Measurements from ENCODE around the gene NCKAP5L. TPM values are rescaled to one million over a fixed set of nuclear protein-coding genes. Genes with fewer than 3 reads are reported as not detected.

Gene NCKAP5L
- total RNA-seq, 2 donors from 2014 or later: 18.6 to 18.8 TPM

- peak; percentile 58 to 69 for ATAC-seq
- intact Hi-C loops (cut with DNase I): no loop called here
- DNase-seq: peak; percentile 78
These were observed 65.1 kb downstream of the NCKAP5L start for GRCh38 chr12:49763006-49763591.

DNA sequence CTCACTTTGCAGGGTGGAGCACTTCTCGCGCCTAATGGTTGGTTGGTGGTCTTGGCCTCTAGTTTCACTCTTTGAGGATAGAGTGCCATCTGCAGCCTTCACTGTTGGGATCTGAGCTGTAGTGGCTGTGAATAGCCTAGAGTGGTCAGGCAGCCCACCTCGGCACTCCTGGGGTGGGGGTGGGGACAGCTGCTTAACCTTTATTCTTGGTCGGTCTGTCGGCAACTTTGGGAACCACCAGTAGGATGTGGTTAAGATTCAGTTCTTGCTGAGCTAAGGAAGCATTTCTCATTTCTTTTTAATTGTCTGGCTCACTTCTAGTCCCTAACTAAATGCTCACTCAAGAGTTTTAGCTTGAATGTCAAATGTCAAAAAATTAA, 65.8 kb downstream of the NCKAP5L start:
- DNase-seq: no peak
- intact Hi-C loops (cut with DNase I): no loop called here
- no peak for ATAC-seq

DNA sequence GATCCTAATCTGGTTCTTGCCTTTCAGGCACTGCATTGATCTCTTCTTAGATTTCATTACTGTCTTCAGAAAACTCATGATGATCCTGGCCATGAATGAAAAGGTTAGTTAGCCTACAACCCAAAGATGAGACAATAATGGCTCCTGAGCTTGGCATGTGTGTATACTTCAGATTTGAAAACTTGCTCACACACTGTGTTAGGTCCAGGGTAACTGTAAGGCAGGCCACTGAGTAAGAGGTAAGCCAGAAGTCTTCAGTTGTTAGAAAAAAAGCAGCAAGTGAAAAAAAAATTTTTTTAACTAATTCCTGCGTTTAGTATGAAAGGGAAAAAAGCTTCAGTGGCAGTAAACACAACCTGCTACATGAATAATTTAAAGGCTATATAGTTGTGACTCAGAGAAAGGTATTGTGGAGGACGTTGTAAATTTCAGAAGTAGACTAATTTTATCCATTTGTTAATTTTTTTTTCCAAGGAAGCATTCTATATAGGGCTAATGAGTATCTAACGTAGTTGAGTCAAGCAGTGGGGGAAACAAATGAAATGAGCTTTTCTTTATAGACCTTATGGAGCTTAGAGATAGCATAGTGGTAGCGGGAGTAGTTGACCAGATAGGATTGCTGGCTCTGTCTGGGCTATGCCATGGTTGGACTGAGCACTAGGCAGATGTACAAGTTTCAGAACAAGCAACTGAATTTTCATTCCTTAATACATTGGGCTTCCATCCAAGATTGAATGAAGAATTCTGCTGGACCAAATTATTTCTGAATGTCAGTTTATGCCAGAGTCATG, 66.3 kb downstream of the NCKAP5L start:
- ATAC-seq (no peak), DNase-seq (no peak)
- intact Hi-C loops (cut with DNase I): no loop called here

DNA sequence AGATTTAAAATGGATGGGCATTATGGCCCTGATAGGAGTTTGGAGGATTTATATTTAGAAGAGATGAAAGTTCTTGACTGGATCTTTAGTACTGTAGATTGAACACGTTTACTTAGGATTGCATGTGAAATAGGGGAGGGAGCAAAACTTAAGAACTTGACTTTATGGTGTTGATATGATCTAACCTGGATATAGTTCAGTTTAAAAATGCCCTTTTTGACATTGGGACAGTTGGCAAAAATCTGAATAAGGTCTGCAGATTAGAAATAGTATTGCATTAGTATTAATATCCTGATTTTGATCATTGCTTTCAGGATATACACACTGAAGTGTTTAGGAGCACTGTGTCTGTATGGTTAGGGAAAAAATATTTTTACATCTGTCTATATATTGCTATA, 77.2 kb downstream of the NCKAP5L start:
- ATAC-seq (no peak), DNase-seq (no peak)
- intact Hi-C loops (cut with DNase I): no loop called here

GRCh38 chr12:49750027-49750995, 77.9 kb downstream of the NCKAP5L start:
- peak; percentile 41 to 59 for ATAC-seq
- DNase-seq: no peak
- intact Hi-C loops (cut with DNase I): no loop called here

DNA sequence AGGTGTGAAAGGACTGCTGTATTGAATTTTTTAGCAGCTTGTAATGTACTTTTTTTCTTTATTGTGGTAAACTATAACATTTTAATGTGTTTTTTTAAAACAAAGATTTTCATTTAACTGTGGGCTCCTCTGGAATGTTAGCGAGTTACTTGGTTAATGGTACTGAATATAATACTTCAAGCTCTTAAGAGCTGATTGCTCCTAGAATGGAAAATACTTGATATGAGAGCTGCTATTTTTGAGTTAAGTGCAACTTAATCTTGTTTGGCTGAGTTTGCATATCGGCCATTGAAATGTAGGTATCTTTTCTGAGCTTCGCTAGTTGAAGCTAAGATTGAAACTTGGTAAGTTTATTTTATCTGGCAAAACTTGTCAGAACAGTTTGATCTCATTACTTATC, 79.4 kb downstream of the NCKAP5L start:
- no peak for DNase-seq
- ATAC-seq: no peak
- intact Hi-C loops (cut with DNase I): no loop called here

GRCh38 chr12:49748306-49748705, 79.9 kb downstream of the NCKAP5L start:
- no peak for ATAC-seq
- no peak for DNase-seq
- intact Hi-C loops (cut with DNase I): no loop called here

GRCh38 chr12:49744363-49744885, 83.8 kb downstream of the NCKAP5L start:
- no peak for ATAC-seq
- intact Hi-C loops (cut with DNase I): no loop called here
- no peak for DNase-seq

GRCh38 chr12:49741882-49742620, 86.2 kb downstream of the NCKAP5L start:
- ATAC-seq: peak; percentile 69 to 88
- intact Hi-C loops (cut with DNase I): no loop called here
- peak; percentile 94 for DNase-seq

Other genes with a start within 250 kb of the NCKAP5L start
- gene FAM186B, start 222.8 kb downstream of the NCKAP5L start, total RNA-seq: under 1 TPM; 0.29 to 0.31 TPM
- 10 to 100 TPM; 14.3 to 21.1 TPM for gene PRPF40B, start 204.9 kb downstream of the NCKAP5L start, total RNA-seq
- gene FMNL3, start 121.0 kb downstream of the NCKAP5L start, total RNA-seq: 10 to 100 TPM; 12.2 to 21.2 TPM
- gene TMBIM6, start 86.9 kb downstream of the NCKAP5L start, total RNA-seq: 100 to 1,000 TPM; 260 to 276 TPM
- 1 to 10 TPM; 2.9 to 4.0 TPM for gene BCDIN3D, start 14.7 kb upstream of the NCKAP5L start, total RNA-seq
- gene FAIM2, start 75.5 kb upstream of the NCKAP5L start, total RNA-seq: 10 to 100 TPM in 1 of 2 donors, 1 to 10 TPM in 1; 6.4 to 25.9 TPM
- gene AQP2, start 122.3 kb upstream of the NCKAP5L start, total RNA-seq: under 1 TPM; 0.09 to 0.24 TPM
- gene AQP5, start 133.5 kb upstream of the NCKAP5L start, total RNA-seq: 1 to 10 TPM; 1.0 to 1.3 TPM
- gene AQP6, start 144.5 kb upstream of the NCKAP5L start, total RNA-seq: under 1 TPM; 0.13 to 0.77 TPM
- 10 to 100 TPM in 1 of 2 donors, 1 to 10 TPM in 1; 4.8 to 10.4 TPM for gene RACGAP1, start 197.1 kb upstream of the NCKAP5L start, total RNA-seq
- gene ASIC1, start 229.2 kb upstream of the NCKAP5L start, total RNA-seq: 1 to 10 TPM; 1.2 to 4.1 TPM

All from left cardiac atrium (tissue), 4 donors.